GM10266 (cell line): ENCODE data around the gene TSPAN31.

ENCODE experiments used
- DNase-seq: peaks from one replicate; pipeline ENCODE4 v3.0.0; 2012; ENCODE audit errors: extremely low spot score
- CTCF ChIP-seq: IDR thresholded peaks from 2 replicates; pipeline ENCODE4 v1.5.1; 2012; ENCODE audit warnings: mild to moderate bottlenecking, low read depth; ENCODE audit not compliant: control insufficient read depth, insufficient read depth; ENCODE audit errors: missing control alignments

Gene TSPAN31

GRCh38 chr12:57767305-57767698, 22.5 kb downstream of the TSPAN31 start:
- TF ChIP-seq CTCF, result no peak
- DNase-seq, result no peak

- no peak for TF ChIP-seq CTCF
- DNase-seq, result no peak
Measured at GRCh38 chr12:57767876-57768275, 23.0 kb downstream of the TSPAN31 start.

- TF ChIP-seq CTCF, result no peak
- DNase-seq, result no peak
Measured at GRCh38 chr12:57769594-57769993, 24.8 kb downstream of the TSPAN31 start.

GRCh38 chr12:57770734-57771133, 25.9 kb downstream of the TSPAN31 start:
- no peak for DNase-seq
- TF ChIP-seq CTCF, result no peak

GRCh38 chr12:57771236-57771872, 26.5 kb downstream of the TSPAN31 start:
- TF ChIP-seq CTCF, result no peak
- DNase-seq, result peak; percentile 88

- TF ChIP-seq CTCF, result no peak
- peak; percentile 94 for DNase-seq
Measured at GRCh38 chr12:57771873-57772428, 27.1 kb downstream of the TSPAN31 start, which contains the start of gene METTL1. Gene METTL1 (minus strand): TSS chr12:57772105. CDS start chr12:57772083, 22 bp downstream.
